Psoas muscle (tissue), 8 donors: ENCODE results near the gene HHLA2. TPM values are rescaled to one million over a fixed set of nuclear protein-coding genes. Genes with fewer than 3 reads are reported as not detected.

ENCODE experiments used
- ATAC-seq, 4 donors: fragments of 200-7000 bp; cut with Tn5 transposase; one replicate each; pipeline ENCODE4 v1.9.1; 2020; ENCODE audit warnings: moderate library complexity in 3 of 4, mild to moderate bottlenecking in 2 of 4
- DNase-seq, 2 donors: peaks; one replicate each; pipeline ENCODE4 v3.0.0-alpha.2; 2020
- H3K27ac ChIP-seq: fragments of 200-600 bp; one replicate; pipeline ENCODE4 v1.8.0; 2022
- H3K27me3 ChIP-seq, 3 donors: fragments of 200-600 bp in 1 of 3; one replicate each; pipeline versions ENCODE4 v1.6.1 to v1.8.0; 2013 to 2022; ENCODE audit warnings: low read length in 2 of 3, mild to moderate bottlenecking in 2 of 3, moderate library complexity in 1 of 3; ENCODE audit not compliant: insufficient read depth in 3 of 3
- H3K36me3 ChIP-seq, 2 donors: fragments of 200-600 bp in 1 of 2; one replicate each; pipeline versions ENCODE4 v1.6.1 to v1.8.0; 2013 to 2022; ENCODE audit warnings: low read depth in 1 of 2, mild to moderate bottlenecking in 1 of 2, moderate library complexity in 1 of 2; ENCODE audit not compliant: insufficient read depth in 1 of 2
- H3K4me1 ChIP-seq: fragments of 200-600 bp; one replicate; pipeline ENCODE4 v1.8.0; 2022
- H3K4me3 ChIP-seq: fragments of 200-600 bp; one replicate; pipeline ENCODE4 v1.8.0; 2022; ENCODE audit warnings: mild to moderate bottlenecking
- H3K9me3 ChIP-seq: fragments of 200-600 bp; one replicate; pipeline ENCODE4 v1.8.0; 2022
- WGBS, 3 donors: extraction: QIAGEN DNeasy Blood & Tissue Kit; methylation state at CpG; one replicate each; pipeline versions ENCODE4 v1.1.6 to v1.1.7; 2013; 5-methylcytosine and 5-hydroxymethylcytosine counted together
- intact Hi-C, 2 donors: fragments of 100-400 bp; cut with DNase I; formaldehyde crosslinking; loops; one replicate each; pipeline versions ENCODE4 v1.11.0 to v1.14.2; 2022
- polyA plus RNA-seq, 3 donors: library from polyadenylated mRNA; stranded (reverse); fragments of 200-250 nt; gene quantifications; one replicate each; pipeline ENCODE4 v1.2.3, GENCODE V29; 2013
- total RNA-seq, 4 donors: library from RNA; stranded (reverse); fragmentation: NEBNext Ultra II Directional in 2 of 4; extraction: Animal tissue kit (Norgen Biotek cat#: 25700) in 2 of 4; gene quantifications; one replicate each; pipeline versions ENCODE4 v1.2.1 to v1.2.4, GENCODE V29; 2021 to 2023
- TF ChIP-seq, protein P1 (sequence below): fragments of 200-600 bp; IDR thresholded peaks from one replicate; pipeline ENCODE4 v1.8.0; 2022; ENCODE audit warnings: antibody characterized with exemption
- donor health status: healthy with polysubstance abuse.
- donor health status: DM: no; HTN: no; CAD: no; lungs with moderate emphysema.
- donor health status: Bipolar disorder and iron deficiency.
- donor health status: healthy.
- donor health status: DM: yes; HTN: yes; CAD: no.
- donor health status: DM: no; HTN: no; CAD: no.
- donor health status: DM: no; HTN: no; CAD: no.
- donor health status: DM: yes; HTN: yes; CAD: no.

The HHLA2 gene
- total and polyA plus RNA-seq, 7 donors, result 0.04 TPM; not detected in 6

DNA sequence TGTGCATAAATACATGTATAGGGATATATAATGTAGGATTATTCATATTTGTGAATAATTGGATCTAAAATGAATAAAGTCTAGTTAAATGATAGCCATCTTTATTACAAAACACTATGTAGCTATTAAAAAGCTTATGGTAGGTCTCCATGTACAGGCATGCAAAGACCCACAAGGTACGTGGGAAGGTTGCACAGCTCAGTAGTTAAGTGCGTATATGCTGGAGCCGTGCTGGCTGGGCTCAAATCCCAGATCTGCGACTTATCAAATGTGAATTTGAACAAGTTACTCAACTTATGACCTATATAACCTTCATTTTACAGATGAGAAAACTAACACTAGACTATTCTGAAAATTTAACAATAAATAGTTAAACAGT, 113.4 kb downstream of the HHLA2 start:
- Histone ChIP-seq H3K4me3 (no peak overlapping the region), H3K4me1 (no peaks in the 10 kb centered on the region), H3K27me3 (no peaks in the 10 kb centered on the region), H3K9me3 (no peaks in the 10 kb centered on the region), H3K36me3 (no peaks in the 10 kb centered on the region), H3K27ac (no peak overlapping the region)
- ATAC-seq (no peak), DNase-seq (no peak)
- TF ChIP-seq, protein P1, sequence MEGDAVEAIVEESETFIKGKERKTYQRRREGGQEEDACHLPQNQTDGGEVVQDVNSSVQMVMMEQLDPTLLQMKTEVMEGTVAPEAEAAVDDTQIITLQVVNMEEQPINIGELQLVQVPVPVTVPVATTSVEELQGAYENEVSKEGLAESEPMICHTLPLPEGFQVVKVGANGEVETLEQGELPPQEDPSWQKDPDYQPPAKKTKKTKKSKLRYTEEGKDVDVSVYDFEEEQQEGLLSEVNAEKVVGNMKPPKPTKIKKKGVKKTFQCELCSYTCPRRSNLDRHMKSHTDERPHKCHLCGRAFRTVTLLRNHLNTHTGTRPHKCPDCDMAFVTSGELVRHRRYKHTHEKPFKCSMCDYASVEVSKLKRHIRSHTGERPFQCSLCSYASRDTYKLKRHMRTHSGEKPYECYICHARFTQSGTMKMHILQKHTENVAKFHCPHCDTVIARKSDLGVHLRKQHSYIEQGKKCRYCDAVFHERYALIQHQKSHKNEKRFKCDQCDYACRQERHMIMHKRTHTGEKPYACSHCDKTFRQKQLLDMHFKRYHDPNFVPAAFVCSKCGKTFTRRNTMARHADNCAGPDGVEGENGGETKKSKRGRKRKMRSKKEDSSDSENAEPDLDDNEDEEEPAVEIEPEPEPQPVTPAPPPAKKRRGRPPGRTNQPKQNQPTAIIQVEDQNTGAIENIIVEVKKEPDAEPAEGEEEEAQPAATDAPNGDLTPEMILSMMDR, result no peak
- 95 to 99% (median 97%) methylated on average over 4 of the region's 4 CpGs for WGBS, 3 donors
- intact Hi-C loops, result loop anchor here in 1 of 2 donors (5.0 to 10.0 kb wide), 4 partner anchors 255 to 665 kb away; partner anchors contain the start of gene CD47

GRCh38 chr3:108410531-108410984, 114.2 kb downstream of the HHLA2 start:
- H3K4me3 ChIP-seq, result no peak overlapping the region
- ATAC-seq, result peak; percentile 25 to 44 (median 32)
- H3K9me3 ChIP-seq, result no peaks in the 10 kb centered on the region
- TF ChIP-seq, protein P1, result no peak
- peak; percentile 22 to 75 for DNase-seq
- no peaks in the 10 kb centered on the region for H3K27me3 ChIP-seq
- no peaks in the 10 kb centered on the region for H3K36me3 ChIP-seq
- H3K27ac ChIP-seq, result no peak overlapping the region
- 22 to 43% (median 29%) methylated on average over 11 of the region's 11 CpGs for WGBS, 3 donors
- H3K4me1 ChIP-seq, result no peaks in the 10 kb centered on the region
- intact Hi-C loops, result no loop called here

GRCh38 chr3:108412121-108412750, 115.9 kb downstream of the HHLA2 start:
- intact Hi-C loops, result no loop called here
- Histone ChIP-seq H3K4me3 (no peak overlapping the region), H3K36me3 (no peaks in the 10 kb centered on the region), H3K27me3 (no peaks in the 10 kb centered on the region), H3K9me3 (no peaks in the 10 kb centered on the region), H3K4me1 (no peaks in the 10 kb centered on the region), H3K27ac (no peak overlapping the region)
- TF ChIP-seq, protein P1, result no peak
- DNase-seq (no peak), ATAC-seq (no peak)
- WGBS, 3 donors, result 96% methylated on average over 6 of the region's 6 CpGs

DNA sequence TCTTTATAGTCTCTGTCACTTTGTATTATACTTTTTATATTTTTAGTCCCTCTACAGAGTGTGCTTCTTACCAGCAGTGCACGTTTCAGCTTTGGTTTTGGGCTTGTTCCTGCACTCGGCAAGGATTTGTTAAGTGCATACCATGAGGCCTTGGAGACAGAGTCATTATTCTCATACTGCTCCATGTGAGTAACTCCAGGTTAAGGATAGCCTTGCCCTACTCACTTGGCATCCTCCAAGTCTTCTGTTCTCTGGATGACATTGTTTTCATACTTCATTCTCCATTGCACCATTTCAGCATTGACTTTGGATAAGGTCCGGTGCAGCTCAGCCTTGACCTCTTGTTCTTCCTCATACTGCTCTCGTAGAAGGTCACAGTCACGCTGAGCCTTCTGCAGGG, 117.7 kb downstream of the HHLA2 start:
- no peak overlapping the region for H3K4me3 ChIP-seq
- no peaks in the 10 kb centered on the region for H3K9me3 ChIP-seq
- H3K27ac ChIP-seq, result no peak overlapping the region
- intact Hi-C loops, result no loop called here
- H3K4me1 ChIP-seq, result no peaks in the 10 kb centered on the region
- no peaks in the 10 kb centered on the region for H3K27me3 ChIP-seq
- ATAC-seq (no peak), DNase-seq (no peak)
- no peaks in the 10 kb centered on the region for H3K36me3 ChIP-seq
- WGBS, 3 donors, result 75 to 90% (median 83%) methylated on average over 5 of the region's 5 CpGs
- TF ChIP-seq, protein P1, result no peak

GRCh38 chr3:108415661-108416060, 119.3 kb downstream of the HHLA2 start:
- no peaks in the 10 kb centered on the region for H3K9me3 ChIP-seq
- no peak for ATAC-seq
- no peaks in the 10 kb centered on the region for H3K36me3 ChIP-seq
- intact Hi-C loops, result no loop called here
- H3K4me1 ChIP-seq, result no peaks in the 10 kb centered on the region
- H3K27ac ChIP-seq, result no peak overlapping the region
- TF ChIP-seq, protein P1, result no peak
- H3K4me3 ChIP-seq, result no peak overlapping the region
- no peaks in the 10 kb centered on the region for H3K27me3 ChIP-seq
- DNase-seq, result no peak
- WGBS, 3 donors, result 25 to 42% (median 40%) methylated on average over 3 of the region's 3 CpGs
